22Rv1 (cell line): ENCODE measurements around the gene TMPRSS7.

ENCODE experiments used
- CTCF ChIP-seq: fragments of 450-650 bp; IDR thresholded peaks from 2 replicates; pipeline ENCODE4 v1.5.1; 2017; ENCODE audit warnings: mild to moderate bottlenecking
- ZFX ChIP-seq: fragments of 450-650 bp; IDR thresholded peaks from 2 replicates; pipeline ENCODE4 v1.6.1; 2017; ENCODE audit warnings: antibody characterized with exemption, borderline replicate concordance

DNA sequence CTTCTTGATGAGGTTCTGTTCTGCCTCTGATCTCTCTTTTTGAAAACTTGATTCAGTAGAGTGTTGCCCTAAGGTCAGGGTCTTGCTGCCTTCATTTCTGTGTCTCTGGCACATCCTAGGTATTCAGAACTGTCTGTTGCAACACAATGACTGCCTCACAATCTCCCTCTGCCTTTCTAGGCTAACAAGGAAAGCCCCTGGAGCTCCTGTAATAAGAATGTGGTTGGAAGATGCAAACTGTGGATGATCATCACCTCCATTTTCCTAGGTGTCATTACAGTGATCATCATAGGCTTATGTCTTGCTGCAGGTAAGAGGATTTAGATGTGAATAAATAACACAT lies 58.6 kb downstream of the TMPRSS7 start:
- TF ChIP-seq CTCF = no peak
- TF ChIP-seq ZFX = no peak
